PC-3 (cell line): Measurements from ENCODE around the gene USP48. TPM values are rescaled to one million over a fixed set of nuclear protein-coding genes. Genes with fewer than 3 reads are reported as not detected.

Source experiments
- ATAC-seq: fragments of 200-7000 bp; cut with Tn5 transposase; 2 replicates; pipeline ENCODE4 v1.9.1; 2020; ENCODE audit warnings: mild to moderate bottlenecking, moderate library complexity
- BruUV-seq: library from RNA; stranded (reverse); fragments of 400-500 nt; replicated peaks from 2 replicates; lab custom pipeline; 2021; lab: Mats Ljungman, UMichigan
- CTCF ChIA-PET: fragments of 300-600 bp; sonication (Branson Sonifier 250); formaldehyde crosslinking; loops from one replicate; lab custom pipeline; 2022; ENCODE audit warnings: antibody characterized with exemption; lab: Charles Lee
- POLR2A ChIA-PET: fragments of 300-600 bp; sonication (Branson Sonifier 250); formaldehyde crosslinking; loops from one replicate; lab custom pipeline; 2022; ENCODE audit warnings: antibody characterized with exemption; ENCODE audit not compliant: unreplicated experiment; lab: Charles Lee
- DNase-seq: peaks from one replicate; pipeline ENCODE4 v3.0.0-alpha.2; 2015
- H2AFZ ChIP-seq: fragments of 300-600 bp; sonication (generic); 2 replicates; pipeline ENCODE4 v1.6.0; 2016; ENCODE audit warnings: antibody characterized with exemption, low read length
- H3F3A ChIP-seq: fragments of 300-600 bp; sonication (generic); one replicate; pipeline ENCODE4 v1.6.0; 2017; ENCODE audit warnings: antibody characterized with exemption, low read length, control low read depth, mild to moderate bottlenecking; ENCODE audit not compliant: unreplicated experiment
- H3K27ac ChIP-seq: fragments of 300-600 bp; sonication (generic); 2 replicates; pipeline ENCODE4 v1.5.1; 2016; ENCODE audit warnings: mild to moderate bottlenecking, low read length
- H3K27me3 ChIP-seq: fragments of 300-600 bp; sonication (generic); 2 replicates; pipeline ENCODE4 v1.6.1; 2016; ENCODE audit warnings: low read length, mixed read lengths
- H3K36me3 ChIP-seq: fragments of 300-600 bp; sonication (generic); 2 replicates; pipeline ENCODE4 v1.6.1; 2016; ENCODE audit warnings: low read depth, mixed run types, low read length, mixed read lengths
- H3K4me1 ChIP-seq: fragments of 300-600 bp; sonication (generic); 2 replicates; pipeline ENCODE4 v1.5.1; 2016; ENCODE audit warnings: low read length; ENCODE audit not compliant: insufficient read depth
- H3K4me2 ChIP-seq: fragments of 300-600 bp; sonication (generic); 2 replicates; pipeline ENCODE4 v1.6.0; 2016; ENCODE audit warnings: low read length
- H3K4me3 ChIP-seq: fragments of 300-600 bp; sonication (generic); 2 replicates; pipeline ENCODE4 v1.5.1; 2016; ENCODE audit warnings: mild to moderate bottlenecking, low read length, mixed read lengths
- H3K79me2 ChIP-seq: fragments of 300-600 bp; sonication (generic); 2 replicates; pipeline ENCODE4 v1.6.1; 2017; ENCODE audit warnings: low read length, mixed read lengths
- H3K9ac ChIP-seq: fragments of 300-600 bp; sonication (generic); 2 replicates; pipeline ENCODE4 v1.6.0; 2016; ENCODE audit warnings: mild to moderate bottlenecking, low read length
- H3K9me2 ChIP-seq: fragments of 300-600 bp; sonication (generic); replicated peaks from 2 replicates; pipeline ENCODE4 v1.6.1; 2016; ENCODE audit warnings: mixed run types, low read length, mixed read lengths
- H3K9me3 ChIP-seq: fragments of 300-600 bp; sonication (generic); 2 replicates; pipeline ENCODE4 v1.6.1; 2016; ENCODE audit warnings: low read length, mixed read lengths
- H4K20me1 ChIP-seq: fragments of 300-600 bp; sonication (generic); 2 replicates; pipeline ENCODE4 v1.6.1; 2016; ENCODE audit warnings: low read length, mixed read lengths
- CTCF ChIP-seq: fragments of 300-600 bp; sonication (generic); conservative IDR thresholded peaks from 2 replicates; pipeline ENCODE4 v1.5.1; 2017; ENCODE audit warnings: antibody characterized with exemption, low read depth, mild to moderate bottlenecking, low read length
- EZH2 ChIP-seq: fragments of 300-600 bp; sonication (generic); IDR thresholded peaks from one replicate; pipeline ENCODE4 v1.6.1; 2017; ENCODE audit warnings: antibody characterized with exemption, mild to moderate bottlenecking, low read length; ENCODE audit not compliant: unreplicated experiment
- EZH2phosphoT487 ChIP-seq: fragments of 300-600 bp; sonication (generic); IDR thresholded peaks from 2 replicates; pipeline ENCODE4 v1.6.1; 2018; ENCODE audit warnings: mild to moderate bottlenecking, antibody characterized with exemption, low read length, borderline replicate concordance
- intact Hi-C: fragments of 100-400 bp; cut with micrococcal nuclease; formaldehyde crosslinking; loops from 2 replicates; pipeline ENCODE4 v1.9.0; 2023
- total RNA-seq: library from RNA; depleted of rRNA; stranded (reverse); fragments of >200 nt; gene quantifications from 2 replicates; pipeline ENCODE4 v1.2.3, GENCODE V29; 2014

The USP48 gene
- total RNA-seq, 1 experiment from 2014 or later: 33.3 TPM

- H3K9ac ChIP-seq: no peak overlapping the region
- no peaks in the 10 kb centered on the region for H3K27me3 ChIP-seq
- ATAC-seq (peak; percentile 5; the same call in 1 of the 2 replicates), DNase-seq (no peak)
- intact Hi-C loops: no loop called here
- H3K4me3 ChIP-seq: no peak overlapping the region
- no peaks in the 10 kb centered on the region for H3F3A ChIP-seq
- H3K9me3 ChIP-seq: no peaks in the 10 kb centered on the region
- H3K4me1 ChIP-seq: peaks cover 29% of the 10 kb centered on the region
- CTCF ChIA-PET: no interaction called here
- POLR2A ChIA-PET: no interaction called here
- H2AFZ ChIP-seq: no peak overlapping the region
- TF ChIP-seq CTCF (no peak), EZH2 (no peak), EZH2phosphoT487 (no peak)
- no peak overlapping the region for H3K27ac ChIP-seq
- no peak overlapping the region for H3K4me2 ChIP-seq
- H3K36me3 ChIP-seq: no peaks in the 10 kb centered on the region
- H4K20me1 ChIP-seq: no peaks in the 10 kb centered on the region
- no TSS peak for BruUV-seq
- no peaks in the 10 kb centered on the region for H3K9me2 ChIP-seq
- no peaks in the 10 kb centered on the region for H3K79me2 ChIP-seq
These were observed 148.8 kb downstream of the USP48 start for GRCh38 chr1:21633992-21634805.

- no TSS peak for BruUV-seq
These were observed 149.7 kb downstream of the USP48 start for GRCh38 chr1:21633141-21633755.

More at GRCh38 chr1:21633141-21633755, 149.7 kb downstream of the USP48 start:
- H3K27ac ChIP-seq: no peak overlapping the region
- DNase-seq (no peak), ATAC-seq (no peak)
- TF ChIP-seq CTCF (no peak), EZH2phosphoT487 (no peak), EZH2 (no peak)
- peaks cover 20% of the 10 kb centered on the region for H3K4me1 ChIP-seq
- no peak overlapping the region for H3K9ac ChIP-seq
- H3K4me2 ChIP-seq: no peak overlapping the region
- no peaks in the 10 kb centered on the region for H3K79me2 ChIP-seq
- intact Hi-C loops: no loop called here
- H3F3A ChIP-seq: no peaks in the 10 kb centered on the region
- H3K36me3 ChIP-seq: no peaks in the 10 kb centered on the region
- H3K27me3 ChIP-seq: no peaks in the 10 kb centered on the region
- H4K20me1 ChIP-seq: no peaks in the 10 kb centered on the region
- CTCF ChIA-PET: no interaction called here
- no peak overlapping the region for H2AFZ ChIP-seq
- no peak overlapping the region for H3K4me3 ChIP-seq
- H3K9me3 ChIP-seq: no peaks in the 10 kb centered on the region
- no peaks in the 10 kb centered on the region for H3K9me2 ChIP-seq
- POLR2A ChIA-PET: no interaction called here
